Stomach smooth muscle (tissue), 2 donors: ENCODE results near the gene RMRP.
"Not testable (repeated sequence)": the region's sequence is repeated elsewhere in the genome, so short reads cannot be mapped to it uniquely, and the experiment has no call there.

ENCODE experiments used
- H3K27ac ChIP-seq: one replicate; pipeline ENCODE4 v1.7.0; 2013; ENCODE audit warnings: mild to moderate bottlenecking, low read length, inconsistent platforms
- H3K27me3 ChIP-seq, 2 donors: one replicate each; pipeline ENCODE4 v1.7.0; 2013; ENCODE audit warnings: low read length in 2 of 2; ENCODE audit not compliant: insufficient read depth in 2 of 2, control insufficient read depth in 1 of 2
- H3K36me3 ChIP-seq, 2 donors: one replicate each; pipeline ENCODE4 v1.7.0; 2013; ENCODE audit warnings: low read length in 2 of 2; ENCODE audit not compliant: control insufficient read depth in 2 of 2, insufficient read depth in 2 of 2
- H3K4me1 ChIP-seq: one replicate; pipeline ENCODE4 v1.7.0; 2013; ENCODE audit warnings: low read length; ENCODE audit not compliant: control insufficient read depth, insufficient read depth
- H3K4me3 ChIP-seq, 2 donors: one replicate each; pipeline ENCODE4 v1.7.0; 2013; ENCODE audit warnings: low read length in 2 of 2
- H3K9ac ChIP-seq, 2 donors: one replicate each; pipeline ENCODE4 v1.7.0; 2013; ENCODE audit warnings: low read length in 2 of 2, mild to moderate bottlenecking in 1 of 2
- H3K9me3 ChIP-seq, 2 donors: one replicate each; pipeline ENCODE4 v1.7.0; 2013; ENCODE audit warnings: low read length in 2 of 2; ENCODE audit not compliant: control insufficient read depth in 2 of 2
- donor health status: healthy.
- donor health status: Pancreatic carcinoma.

RMRP gene

DNA sequence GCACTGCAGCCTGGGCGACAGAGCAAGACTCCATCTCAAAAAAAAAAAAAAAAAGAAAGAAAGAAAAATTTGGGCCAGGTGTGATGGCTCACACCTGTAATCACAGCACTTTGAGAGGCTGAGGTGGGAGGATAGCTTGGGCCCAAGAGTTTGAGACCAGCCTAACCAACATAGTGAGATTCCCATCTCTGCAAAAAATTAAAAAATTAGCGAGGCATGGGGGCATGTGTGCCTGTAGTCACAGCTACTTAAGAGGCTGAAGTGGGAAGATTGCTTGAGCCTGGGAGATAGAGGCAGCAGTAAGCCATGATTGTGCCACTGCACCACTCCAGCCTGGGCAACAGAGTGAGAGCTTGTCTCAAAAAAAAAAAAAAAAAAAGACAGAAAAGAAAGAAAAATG, 4.2 kb downstream of the RMRP start:
- H3K9me3 ChIP-seq: no peaks in the 10 kb centered on the region
- no peak overlapping the region for H3K9ac ChIP-seq
- no peaks in the 10 kb centered on the region for H3K27me3 ChIP-seq
- no peak overlapping the region for H3K4me3 ChIP-seq
- no peaks in the 10 kb centered on the region for H3K36me3 ChIP-seq
- peaks cover 23% of the 10 kb centered on the region for H3K4me1 ChIP-seq
- H3K27ac ChIP-seq: no peak overlapping the region

GRCh38 chr9:35652829-35653209, 5.0 kb downstream of the RMRP start:
- no peaks in the 10 kb centered on the region for H3K36me3 ChIP-seq
- H3K9ac ChIP-seq: no peak overlapping the region
- no peaks in the 10 kb centered on the region for H3K9me3 ChIP-seq
- H3K4me1 ChIP-seq: peaks cover 21% of the 10 kb centered on the region
- no peak overlapping the region for H3K27ac ChIP-seq
- no peak overlapping the region for H3K4me3 ChIP-seq
- no peaks in the 10 kb centered on the region for H3K27me3 ChIP-seq

DNA sequence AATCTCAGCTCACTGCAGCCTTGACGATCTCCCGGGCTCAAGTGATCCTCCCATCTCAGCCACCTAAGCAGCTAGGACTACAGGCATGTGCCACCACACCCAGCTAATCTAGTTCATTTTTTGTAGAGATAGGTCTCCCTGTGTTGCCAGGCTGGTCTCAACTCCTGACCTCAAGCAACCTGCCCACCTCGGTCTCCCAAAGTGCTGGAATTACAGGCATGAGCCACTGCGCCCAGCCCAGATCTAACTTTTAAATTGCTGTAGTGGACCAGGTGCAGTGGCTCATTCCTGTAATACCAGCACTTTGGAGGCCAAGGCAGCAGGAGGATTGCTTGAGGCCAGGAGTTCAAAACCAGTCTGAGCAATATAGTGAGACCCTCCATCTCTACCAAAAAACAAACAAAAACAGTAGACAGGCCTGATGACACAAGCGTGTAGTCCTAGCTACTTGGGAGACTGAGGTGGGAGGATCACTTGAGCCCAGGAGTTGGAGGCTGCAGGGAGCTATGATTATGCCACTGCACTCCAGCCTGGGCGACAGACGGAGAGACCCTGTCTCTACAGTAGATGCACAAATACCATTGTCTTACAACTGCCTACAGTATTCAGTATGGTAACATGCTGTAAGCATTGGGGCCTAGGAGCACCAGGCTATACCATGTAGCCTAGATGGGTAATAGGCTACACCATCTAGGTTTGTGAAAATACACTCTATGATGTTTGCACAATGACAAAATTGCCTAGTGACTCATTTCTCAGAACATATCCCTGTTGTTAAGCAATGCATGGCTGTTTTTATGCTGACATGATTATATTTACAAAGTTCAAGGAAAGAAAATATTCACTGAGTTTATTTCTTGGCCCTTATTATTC, 5.6 kb downstream of the RMRP start:
- Histone ChIP-seq H3K27me3 (no peaks in the 10 kb centered on the region), H3K27ac (no peak overlapping the region), H3K9ac (no peak overlapping the region), H3K36me3 (no peaks in the 10 kb centered on the region), H3K4me1 (peaks cover 21% of the 10 kb centered on the region), H3K9me3 (no peaks in the 10 kb centered on the region), H3K4me3 (no peak overlapping the region)

GRCh38 chr9:35650341-35651158, 7.3 kb downstream of the RMRP start, which contains the start of gene SIT1:
Gene SIT1, minus strand, starts transcription at chr9:35650931. Its CDS starts 78 bp downstream, at chr9:35650853.
- Histone ChIP-seq H3K9ac (no peak within 1 kb of the TSS), H3K4me1 (peaks cover 20% of the 10 kb centered on the region), H3K9me3 (no peaks in the 10 kb centered on the region), H3K27me3 (no peaks in the 10 kb centered on the region), H3K27ac (no peak within 1 kb of the TSS), H3K4me3 (no peak within 1 kb of the TSS), H3K36me3 (no peaks in the 10 kb centered on the region)

DNA sequence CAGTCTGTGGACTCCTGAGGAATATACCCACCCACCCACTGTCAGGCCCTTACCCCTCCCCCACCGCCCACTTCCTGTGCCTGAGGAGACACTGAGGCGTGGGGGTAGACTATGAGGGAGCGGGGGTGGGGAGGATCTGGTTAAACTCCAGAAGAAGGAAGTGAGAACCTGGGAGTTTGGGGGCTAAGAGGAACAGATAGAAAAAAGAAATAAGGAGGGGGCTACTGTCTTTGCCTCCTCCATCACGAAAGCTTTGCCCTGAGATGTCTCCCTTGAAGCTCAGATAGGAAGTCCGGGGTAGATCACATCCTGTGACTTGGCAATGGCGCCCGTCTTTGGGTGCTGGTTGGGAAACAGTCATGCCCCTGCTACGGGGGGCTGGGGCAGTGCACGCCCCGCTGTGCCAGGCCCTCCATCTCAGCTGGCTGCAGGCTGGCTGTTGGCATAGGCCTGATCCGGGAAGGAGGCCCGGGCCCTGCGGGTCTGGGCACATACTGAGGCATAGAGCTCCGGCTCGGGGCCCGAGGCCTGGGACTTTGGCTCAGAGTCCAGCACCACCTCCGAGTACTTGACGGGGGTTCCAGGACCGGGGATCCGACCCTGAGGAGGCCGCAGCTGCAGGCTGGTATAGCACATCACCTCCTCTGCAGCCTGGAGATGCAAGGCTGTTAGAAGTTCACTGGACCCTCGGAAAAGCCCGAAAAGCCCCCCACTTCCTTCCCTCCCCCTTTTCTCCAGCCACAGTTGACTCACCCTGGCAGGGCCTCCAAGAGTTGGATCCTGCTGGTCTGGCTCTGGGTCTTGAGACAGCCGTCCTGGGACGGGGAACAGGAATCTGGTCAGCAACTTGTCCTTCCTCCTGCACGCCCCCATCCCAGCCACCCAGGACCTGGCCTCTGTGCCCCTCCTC, 8.1 kb downstream of the RMRP start:
- peaks cover 20% of the 10 kb centered on the region for H3K4me1 ChIP-seq

GRCh38 chr9:35646533-35647265, 11.1 kb downstream of the RMRP start:
- Histone ChIP-seq H3K27me3 (no peaks in the 10 kb centered on the region), H3K9ac (peak overlapping the region; percentile 80 to 89), H3K9me3 (no peaks in the 10 kb centered on the region), H3K36me3 (no peaks in the 10 kb centered on the region), H3K4me3 (peak overlapping the region; percentile 74 to 85), H3K27ac (peak overlapping the region; percentile 76), H3K4me1 (peaks cover 20% of the 10 kb centered on the region)

More for the DNA sequence above, 8.1 kb downstream of the RMRP start:
- Histone ChIP-seq H3K9me3 (no peaks in the 10 kb centered on the region), H3K36me3 (no peaks in the 10 kb centered on the region), H3K9ac (no peak overlapping the region), H3K4me3 (no peak overlapping the region), H3K27ac (no peak overlapping the region), H3K27me3 (no peaks in the 10 kb centered on the region)

DNA sequence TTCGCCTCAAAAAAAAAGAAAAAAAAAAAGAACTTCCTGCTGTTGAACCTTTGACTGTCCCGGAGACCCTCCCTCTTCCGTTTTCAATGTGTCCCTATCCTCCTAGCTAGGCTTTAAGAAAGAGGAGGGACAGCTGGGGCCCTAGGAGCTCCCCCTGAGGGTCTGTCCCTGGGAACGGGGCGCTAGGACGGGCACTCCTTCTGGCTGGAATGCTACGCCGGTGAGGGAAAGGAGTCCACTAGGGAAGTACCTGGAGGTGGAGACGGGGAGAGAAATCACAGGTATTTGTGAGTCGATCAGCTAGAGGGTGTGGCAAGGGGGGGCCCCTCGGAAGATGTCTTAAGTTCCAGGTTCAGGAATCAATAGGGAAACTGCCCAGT, 11.7 kb downstream of the RMRP start:
- Histone ChIP-seq H3K9me3 (no peaks in the 10 kb centered on the region), H3K27me3 (no peaks in the 10 kb centered on the region), H3K9ac (peak overlapping the region; percentile 80 to 89), H3K4me1 (peaks cover 20% of the 10 kb centered on the region), H3K4me3 (peak overlapping the region; percentile 74 to 85), H3K36me3 (no peaks in the 10 kb centered on the region), H3K27ac (peak overlapping the region; percentile 76)

DNA sequence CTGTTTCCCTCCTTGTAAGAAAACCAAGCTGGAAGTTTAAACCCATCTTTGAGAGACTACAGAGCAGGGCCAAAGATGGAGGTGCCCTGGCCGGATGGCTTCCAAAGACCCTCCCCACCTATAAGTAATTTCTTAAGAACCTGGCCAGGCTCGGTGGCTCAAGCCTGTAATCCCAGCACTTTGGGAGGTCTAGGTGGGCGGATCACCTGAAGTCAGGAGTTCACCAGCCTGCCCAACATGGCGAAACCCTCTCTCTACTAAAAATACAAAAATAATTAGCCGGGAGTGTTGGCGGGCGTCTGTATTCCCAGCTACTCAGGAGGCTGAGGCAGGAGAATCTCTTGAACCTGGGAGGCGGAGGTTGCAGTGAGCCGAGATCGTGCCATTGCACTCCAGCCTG, 12.1 kb downstream of the RMRP start:
- not testable (repeated sequence) for H3K27ac ChIP-seq, H3K27me3 ChIP-seq, H3K36me3 ChIP-seq, H3K9me3 ChIP-seq
- Histone ChIP-seq H3K9ac (peak overlapping the region in 1 of 2 donors; percentile 80), H3K4me3 (peak overlapping the region in 1 of 2 donors; percentile 85), H3K4me1 (peaks cover 19% of the 10 kb centered on the region)

DNA sequence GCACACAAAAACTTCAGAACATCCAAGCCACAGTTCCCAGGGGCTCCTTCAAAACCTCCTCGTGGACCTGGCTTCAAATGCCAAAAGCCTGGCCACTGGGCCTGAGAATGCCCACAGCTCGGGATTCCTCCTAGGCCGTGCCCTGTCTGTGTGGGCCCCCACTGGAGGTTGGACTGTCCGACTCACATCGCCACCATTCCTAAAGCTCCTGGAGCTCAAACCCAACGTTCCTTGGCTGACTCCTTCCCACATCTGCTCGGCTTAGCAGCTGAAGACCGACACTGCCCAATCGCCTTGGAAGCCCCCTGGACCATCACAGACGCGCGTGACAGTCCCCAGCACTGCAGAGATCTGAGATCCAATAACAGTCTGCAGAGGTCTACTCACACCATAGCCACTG, 14.8 kb downstream of the RMRP start:
- H3K27ac ChIP-seq: no peak overlapping the region
- H3K9ac ChIP-seq: no peak overlapping the region
- peaks cover 12% of the 10 kb centered on the region for H3K4me1 ChIP-seq
- H3K9me3 ChIP-seq: no peaks in the 10 kb centered on the region
- no peak overlapping the region for H3K4me3 ChIP-seq
- no peaks in the 10 kb centered on the region for H3K36me3 ChIP-seq
- H3K27me3 ChIP-seq: no peaks in the 10 kb centered on the region

GRCh38 chr9:35641478-35641877, 16.3 kb downstream of the RMRP start:
- H3K27ac ChIP-seq, H3K9ac ChIP-seq, H3K36me3 ChIP-seq, H3K27me3 ChIP-seq, H3K4me1 ChIP-seq, H3K9me3 ChIP-seq, H3K4me3 ChIP-seq: not testable (repeated sequence)
